Large intestine (tissue), 3 donors: Measurements from ENCODE around the gene CLIP2. TPM values are rescaled to one million over a fixed set of nuclear protein-coding genes. Genes with fewer than 3 reads are reported as not detected.
A peak's percentile ranks its signal among the peaks of the same experiment; 100 is the strongest.
"Not testable (repeated sequence)": the region's sequence is repeated elsewhere in the genome, so short reads cannot be mapped to it uniquely, and the experiment has no call there.

Experiments used
- DNase-seq, 2 donors: peaks; one replicate each; pipeline versions ENCODE4 v3.0.0 to v3.0.0-alpha.2; 2013
- H3K27ac ChIP-seq: one replicate; pipeline ENCODE4 v1.5.1; 2013; ENCODE audit warnings: low read length
- H3K27me3 ChIP-seq: 2 replicates; pipeline ENCODE4 v1.6.1; 2013; ENCODE audit warnings: low read length; ENCODE audit not compliant: control insufficient read depth, insufficient read depth
- H3K36me3 ChIP-seq: 2 replicates; pipeline ENCODE4 v1.6.1; 2013; ENCODE audit warnings: low read length; ENCODE audit not compliant: control insufficient read depth, insufficient read depth
- H3K4me1 ChIP-seq: one replicate; pipeline ENCODE4 v1.6.1; 2013; ENCODE audit warnings: low read length; ENCODE audit not compliant: control insufficient read depth, insufficient read depth
- H3K4me3 ChIP-seq: one replicate; pipeline ENCODE4 v1.5.1; 2013; ENCODE audit warnings: low read length
- H3K9me3 ChIP-seq: one replicate; pipeline ENCODE4 v1.6.1; 2013; ENCODE audit warnings: mild to moderate bottlenecking, low read depth, low read length, moderate library complexity; ENCODE audit not compliant: control insufficient read depth
- WGBS: methylation state at CpG from one replicate; pipeline ENCODE4 v1.1.5; 2013; ENCODE audit warnings: low lambda C conversion rate; ENCODE audit not compliant: insufficient coverage; 5-methylcytosine and 5-hydroxymethylcytosine counted together
- polyA plus RNA-seq: library from polyadenylated mRNA; unstranded; fragments of 120-200 nt; gene quantifications from one replicate; pipeline ENCODE4 v1.2.1, GENCODE V29; 2013

Gene CLIP2
- polyA plus RNA-seq, 1 donor, result 13.6 TPM

- peak; percentile 96 to 97 for DNase-seq
- peaks cover 17% of the 10 kb centered on the region for H3K36me3 ChIP-seq
- H3K27ac ChIP-seq, result peak within 1 kb of the TSS; percentile 93
- no peaks in the 10 kb centered on the region for H3K9me3 ChIP-seq
- H3K27me3 ChIP-seq, result no peaks in the 10 kb centered on the region
- no CpG with 5 or more reads among the region's 75 CpGs for WGBS
- peaks cover 6% of the 10 kb centered on the region for H3K4me1 ChIP-seq
- peak within 1 kb of the TSS; percentile 90 for H3K4me3 ChIP-seq
These were observed 34.9 kb upstream of the CLIP2 start, which contains the start of gene RFC2 for GRCh38 chr7:74254129-74254857. TSS of gene RFC2 (minus strand) at chr7:74254399. CDS start at chr7:74254383, 16 bp downstream.

- peak overlapping the region; percentile 90 for H3K4me3 ChIP-seq
- WGBS, result no CpG with 5 or more reads among the region's 20 CpGs
- DNase-seq, result no peak
These were observed 34.3 kb upstream of the CLIP2 start for GRCh38 chr7:74254858-74255379.

GRCh38 chr7:74255461-74255860, 33.7 kb upstream of the CLIP2 start:
- not testable (repeated sequence) for H3K4me1 ChIP-seq

More at GRCh38 chr7:74254858-74255379, 34.3 kb upstream of the CLIP2 start:
- Histone ChIP-seq H3K9me3 (no peaks in the 10 kb centered on the region), H3K36me3 (peaks cover 11% of the 10 kb centered on the region), H3K27me3 (no peaks in the 10 kb centered on the region), H3K27ac (peak overlapping the region; percentile 93), H3K4me1 (peaks cover 6% of the 10 kb centered on the region)

GRCh38 chr7:74256491-74257408, 32.5 kb upstream of the CLIP2 start:
- Histone ChIP-seq H3K4me3 (no peak overlapping the region), H3K36me3 (no peaks in the 10 kb centered on the region), H3K27ac (no peak overlapping the region), H3K9me3 (no peaks in the 10 kb centered on the region), H3K27me3 (no peaks in the 10 kb centered on the region), H3K4me1 (peaks cover 6% of the 10 kb centered on the region)
- WGBS, result no CpG with 5 or more reads among the region's 12 CpGs
- DNase-seq, result no peak

More at GRCh38 chr7:74255461-74255860, 33.7 kb upstream of the CLIP2 start:
- not testable (repeated sequence) for H3K9me3 ChIP-seq, H3K27ac ChIP-seq, H3K36me3 ChIP-seq, DNase-seq, H3K27me3 ChIP-seq
- WGBS, result 94% methylated on average over 4 of the region's 6 CpGs
- peak overlapping the region; percentile 90 for H3K4me3 ChIP-seq

GRCh38 chr7:74258639-74259038, 30.6 kb upstream of the CLIP2 start:
- Histone ChIP-seq H3K4me3 (no peak overlapping the region), H3K9me3 (no peaks in the 10 kb centered on the region), H3K27ac (no peak overlapping the region), H3K4me1 (peaks cover under 1% of the 10 kb centered on the region), H3K36me3 (no peaks in the 10 kb centered on the region), H3K27me3 (no peaks in the 10 kb centered on the region)
- WGBS, result no CpG with 5 or more reads among the region's 9 CpGs
- DNase-seq, result no peak

GRCh38 chr7:74262639-74263398, 26.4 kb upstream of the CLIP2 start:
- Histone ChIP-seq H3K27ac (no peak overlapping the region), H3K9me3 (no peaks in the 10 kb centered on the region), H3K4me3 (no peak overlapping the region), H3K36me3 (no peaks in the 10 kb centered on the region), H3K4me1 (no peaks in the 10 kb centered on the region), H3K27me3 (no peaks in the 10 kb centered on the region)
- WGBS, result 100% methylated on average over 2 of the region's 20 CpGs
- no peak for DNase-seq

GRCh38 chr7:74263399-74264120, 25.6 kb upstream of the CLIP2 start:
- Histone ChIP-seq H3K27me3 (no peaks in the 10 kb centered on the region), H3K9me3 (no peaks in the 10 kb centered on the region), H3K4me3 (no peak overlapping the region), H3K4me1 (no peaks in the 10 kb centered on the region), H3K36me3 (no peaks in the 10 kb centered on the region), H3K27ac (no peak overlapping the region)
- WGBS, result no CpG with 5 or more reads among the region's 21 CpGs
- DNase-seq, result no peak

- Histone ChIP-seq H3K4me1 (no peaks in the 10 kb centered on the region), H3K27ac (no peak overlapping the region), H3K9me3 (no peaks in the 10 kb centered on the region), H3K36me3 (no peaks in the 10 kb centered on the region), H3K4me3 (no peak overlapping the region), H3K27me3 (no peaks in the 10 kb centered on the region)
- DNase-seq, result no peak
- 62% methylated on average over 3 of the region's 7 CpGs for WGBS
These were observed 22.8 kb upstream of the CLIP2 start for GRCh38 chr7:74266191-74266963.
